GM23248 (cell line): ENCODE measurements around the gene PCDHGC4.

Source experiments
- EZH2 ChIP-seq: fragments of 200-600 bp; sonication (generic); IDR thresholded peaks from 2 replicates; pipeline ENCODE4 v1.6.1; 2018; ENCODE audit warnings: antibody characterized with exemption, mild to moderate bottlenecking; ENCODE audit not compliant: insufficient read depth, poor library complexity, severe bottlenecking
- EZH2phosphoT487 ChIP-seq: fragments of 200-600 bp; sonication (generic); IDR thresholded peaks from 2 replicates; pipeline ENCODE4 v1.6.1; 2018; ENCODE audit warnings: antibody characterized with exemption, moderate library complexity, mild to moderate bottlenecking, low read depth; ENCODE audit not compliant: insufficient read depth

GRCh38 chr5:141486091-141486490 is 1.3 kb downstream of the PCDHGC4 start:
- TF ChIP-seq EZH2 (no peak), EZH2phosphoT487 (no peak)
